Activated gamma-delta T cell (primary cell): Measurements from ENCODE around the gene NEDD4L.

Source experiments
- DNase-seq: peaks from one replicate; lab custom pipeline; 2025; lab: John Stamatoyannopoulos, UW

NEDD4L gene

DNA sequence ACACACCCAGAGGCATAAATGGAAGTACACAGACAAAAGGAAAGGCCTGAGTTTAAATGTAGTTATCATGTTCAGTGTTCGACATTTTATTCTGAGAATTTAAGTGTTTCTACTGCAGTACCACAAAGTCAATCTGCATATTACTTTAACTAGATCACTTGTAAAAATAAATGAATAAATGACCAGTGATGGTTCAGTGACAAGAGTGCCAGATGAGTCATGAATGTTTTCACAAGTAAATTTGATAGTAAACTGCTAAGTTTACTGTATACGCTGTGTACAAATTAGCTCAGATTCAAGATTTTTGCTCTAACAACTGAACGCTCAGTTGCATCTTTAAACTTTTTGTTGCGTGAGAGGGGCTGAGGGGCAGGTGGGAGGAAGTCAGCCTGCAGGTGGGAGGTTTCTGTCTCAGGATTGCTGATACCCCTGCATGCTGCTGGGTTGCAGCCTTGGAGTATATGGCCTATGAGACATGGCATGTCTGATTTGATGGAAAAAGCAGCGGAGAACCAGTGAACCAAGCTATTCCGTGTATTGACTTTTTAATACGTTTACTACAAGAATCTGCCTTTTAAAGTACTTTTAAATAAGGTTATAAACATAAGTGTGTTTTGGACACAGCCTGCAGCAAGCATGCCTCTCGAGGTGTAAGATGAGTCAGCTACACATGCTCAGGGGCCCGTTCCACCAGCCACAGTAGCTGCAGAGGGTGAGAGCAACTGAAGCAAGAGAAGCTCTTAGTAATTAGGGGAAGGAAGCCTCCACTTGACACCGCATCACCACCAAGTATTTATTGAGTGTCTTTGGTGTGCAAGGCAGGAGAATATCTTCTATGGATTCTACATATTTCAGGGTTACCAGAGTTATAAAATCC lies 245.1 kb downstream of the NEDD4L start:
- DNase-seq = no peak

DNA sequence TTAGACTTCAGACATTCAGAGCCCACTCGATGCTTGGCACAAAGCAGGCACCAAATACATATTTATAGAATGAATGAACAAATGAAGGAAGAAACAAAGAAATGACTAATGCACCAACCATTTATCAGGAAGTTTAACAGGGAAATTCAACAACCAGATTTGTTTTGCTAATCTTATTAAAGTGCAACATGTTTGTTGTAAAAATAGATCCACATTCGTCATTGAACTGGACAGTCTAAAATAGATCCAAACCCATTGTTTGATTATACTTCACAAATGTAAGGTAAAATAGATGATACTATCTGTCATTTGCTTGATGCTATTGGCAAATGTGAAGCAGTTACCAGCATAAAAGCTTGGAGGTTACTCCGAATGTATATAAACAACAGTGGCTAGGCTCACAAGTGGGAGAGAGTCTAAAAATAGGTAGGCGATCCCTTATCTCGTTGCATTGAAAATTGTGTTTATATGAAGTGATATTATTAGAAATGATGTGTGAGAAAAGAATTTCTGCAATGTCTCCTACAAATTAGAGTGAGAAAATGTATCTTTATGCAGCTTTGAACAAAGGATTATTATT lies 246.2 kb downstream of the NEDD4L start:
- DNase-seq = no peak

DNA sequence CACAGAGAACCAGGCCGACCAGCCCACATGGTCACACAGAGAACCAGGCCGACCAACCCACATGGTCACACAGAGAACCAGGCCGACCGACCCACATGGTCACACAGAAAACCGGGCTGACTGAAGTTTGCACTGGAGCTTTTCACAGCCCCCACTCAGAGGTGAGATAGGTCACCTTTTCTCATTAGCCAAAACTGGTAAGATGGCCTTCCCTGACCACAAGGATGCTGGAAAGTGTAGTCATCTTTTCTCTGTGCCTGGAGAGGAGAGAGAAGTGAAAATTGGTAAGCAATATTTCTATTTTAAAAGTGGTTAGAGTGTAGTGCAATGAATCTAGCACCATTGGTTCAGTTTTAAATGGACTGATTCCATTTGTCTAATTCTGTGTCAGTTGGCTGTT lies 247.1 kb downstream of the NEDD4L start:
- no peak for DNase-seq

DNA sequence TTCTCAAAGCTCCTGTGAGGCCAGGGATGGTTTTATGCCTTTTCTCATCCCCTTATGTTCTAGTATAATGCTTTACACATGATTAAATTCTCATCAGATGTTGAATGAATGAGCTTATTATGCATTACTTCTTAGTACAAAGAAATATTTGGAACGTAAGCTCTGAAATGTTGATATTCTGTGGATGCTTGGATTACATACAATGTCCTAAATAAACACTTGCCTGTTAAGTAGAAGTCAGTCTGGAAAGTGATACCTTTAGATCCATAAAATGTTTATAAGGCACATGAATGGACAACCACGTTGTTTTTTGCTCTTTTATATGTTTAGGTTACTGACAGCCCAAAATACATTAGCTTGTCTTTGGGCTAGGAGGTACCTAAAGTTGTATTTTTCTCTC lies 248.6 kb downstream of the NEDD4L start:
- no peak for DNase-seq

DNA sequence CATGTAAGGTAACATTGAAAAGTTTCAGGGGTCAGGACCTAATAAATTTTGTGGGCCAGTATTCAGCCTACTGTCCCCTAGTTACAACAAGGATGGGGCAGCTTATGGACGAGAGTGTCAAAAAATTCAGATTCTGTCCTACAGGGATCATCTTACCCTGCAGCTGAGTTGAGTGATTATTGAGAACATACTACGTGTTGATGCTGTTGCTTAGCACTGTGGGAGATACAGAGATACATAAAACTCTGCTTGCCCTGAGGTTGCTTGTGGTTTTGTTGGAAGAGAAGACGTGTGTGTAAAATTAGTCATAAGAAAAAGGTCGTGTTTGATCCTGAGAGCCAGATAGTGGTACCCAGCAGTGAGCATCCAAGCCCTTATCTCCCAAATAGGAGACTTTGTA lies 253.2 kb downstream of the NEDD4L start:
- no peak for DNase-seq

DNA sequence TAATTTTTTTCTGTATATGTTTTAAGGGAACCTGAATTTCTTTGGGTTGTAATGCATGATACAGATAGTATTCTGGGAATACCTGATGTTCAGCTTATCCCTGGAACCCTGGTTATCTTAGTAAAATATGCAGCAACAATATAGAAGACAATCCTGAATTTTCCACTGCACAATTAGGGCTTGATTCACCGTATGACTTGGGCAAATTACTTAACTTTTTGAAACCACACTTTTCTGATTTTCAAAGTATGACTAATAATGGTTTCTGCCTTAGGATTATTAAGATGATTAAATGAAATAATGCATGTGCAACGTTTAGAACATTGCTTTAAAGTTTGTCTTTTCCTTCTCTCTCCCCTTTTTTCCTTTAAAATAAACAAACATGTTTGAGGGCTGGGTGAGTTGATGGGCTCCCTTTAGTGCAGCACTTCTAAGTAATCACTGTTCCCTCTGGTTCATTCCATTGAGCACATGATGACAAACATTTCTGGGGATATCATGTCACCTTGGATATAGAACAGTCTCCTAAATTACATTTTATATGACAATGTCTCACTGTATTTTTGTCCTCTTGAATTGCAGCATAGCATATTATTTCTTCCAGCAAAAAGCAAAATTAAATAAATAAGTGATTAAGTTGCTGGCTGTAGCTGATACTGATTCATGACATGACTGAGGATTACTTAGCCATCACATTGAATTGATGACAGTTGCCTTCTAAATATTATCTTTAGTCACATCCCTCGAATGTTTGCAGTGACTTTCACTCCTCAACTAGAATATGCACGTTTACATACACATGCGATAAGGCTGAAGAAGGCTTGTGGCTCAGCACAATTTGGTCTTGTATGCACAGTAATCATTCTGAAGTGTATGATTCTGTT lies 254.5 kb downstream of the NEDD4L start:
- no peak for DNase-seq

DNA sequence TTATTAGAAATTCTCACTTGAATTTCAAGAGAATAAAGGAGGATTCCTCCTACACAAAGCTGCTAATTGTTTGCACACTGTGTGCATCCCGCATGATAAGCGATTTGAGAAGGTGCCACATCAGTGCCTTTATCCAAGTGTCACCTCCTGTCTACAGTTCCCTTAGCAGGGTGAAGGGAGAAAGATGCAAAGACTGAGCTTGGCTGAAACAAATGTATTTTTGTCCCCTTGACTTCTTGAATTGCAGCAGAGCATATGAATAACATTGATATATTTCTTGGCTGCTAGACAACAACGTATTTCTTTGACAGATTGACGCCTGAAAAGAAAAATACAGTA lies 255.1 kb downstream of the NEDD4L start:
- no peak for DNase-seq

DNA sequence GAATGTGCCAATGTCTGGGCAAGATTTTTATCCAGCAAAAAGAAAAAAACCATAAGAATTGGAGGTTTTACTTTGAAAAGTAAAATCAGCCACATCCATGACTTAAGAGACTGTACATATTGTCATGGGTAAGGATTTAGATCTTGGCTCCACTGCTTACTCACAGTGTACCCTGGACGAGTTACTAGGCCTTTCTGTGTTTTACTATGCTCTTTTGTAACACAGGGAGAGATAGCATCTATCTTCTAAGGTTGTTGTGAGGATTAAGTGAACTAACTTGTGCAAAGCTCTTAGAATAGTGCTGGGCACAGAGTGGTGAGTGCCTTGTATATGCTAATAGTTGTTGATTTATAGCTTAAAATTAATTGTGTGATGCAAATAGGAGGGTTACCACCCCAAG lies 255.9 kb downstream of the NEDD4L start:
- DNase-seq = no peak

DNA sequence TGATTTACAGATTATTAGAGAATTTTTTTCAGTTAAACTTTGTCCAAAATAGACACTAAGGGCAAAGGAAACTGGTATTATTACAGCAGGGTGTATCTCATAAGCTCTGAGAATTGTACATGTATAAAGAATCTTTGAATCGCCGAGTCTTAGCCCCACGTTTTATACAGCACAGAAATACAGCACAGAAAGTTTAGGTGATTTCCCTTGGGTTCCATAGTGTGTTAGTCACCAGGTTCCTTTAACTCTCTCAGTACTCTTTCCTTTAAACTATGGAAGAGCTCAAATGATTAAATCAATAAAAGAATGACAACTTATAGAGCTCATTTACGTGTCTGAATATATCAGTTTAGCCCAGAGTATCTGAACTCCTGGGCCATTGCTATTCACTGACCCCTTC lies 256.8 kb downstream of the NEDD4L start:
- no peak for DNase-seq

DNA sequence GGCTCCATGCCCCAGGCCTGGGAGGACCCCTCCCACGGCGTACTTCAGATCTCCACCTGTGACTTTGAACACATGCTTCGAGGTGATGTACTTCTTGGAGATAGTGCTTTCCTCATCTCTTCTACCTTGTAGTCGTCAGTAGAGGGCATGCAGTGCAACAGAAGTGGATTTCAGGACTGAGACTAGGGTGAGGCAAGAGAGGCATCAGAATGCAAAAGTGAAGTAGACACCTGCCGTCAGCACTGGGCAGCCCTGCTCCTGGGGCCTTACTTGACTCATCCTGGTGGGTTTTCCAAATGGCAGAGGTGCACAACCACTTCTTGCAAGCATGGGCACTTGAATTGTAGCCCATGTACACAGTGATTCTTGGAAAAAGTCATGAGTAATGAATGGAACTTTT lies 258.8 kb downstream of the NEDD4L start:
- DNase-seq = no peak

DNA sequence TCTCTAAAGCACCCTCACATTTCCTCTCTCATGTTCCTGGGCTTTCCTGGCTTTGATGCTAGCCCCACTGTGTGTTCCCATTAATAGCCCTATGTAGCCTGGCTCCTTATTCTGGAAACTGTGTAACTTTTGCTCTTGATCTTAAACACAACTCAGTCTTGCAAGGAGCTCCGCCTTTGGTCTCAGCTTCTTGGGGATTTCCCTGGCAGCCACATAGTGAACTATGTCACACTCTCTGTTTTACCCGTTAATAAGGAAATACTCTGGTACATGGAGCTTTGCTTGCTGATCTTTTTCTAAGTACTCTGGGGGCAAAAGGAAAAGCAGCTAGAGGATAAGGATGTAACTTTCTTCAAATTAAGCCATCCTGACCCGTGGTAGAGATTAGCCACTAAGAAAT lies 259.3 kb downstream of the NEDD4L start:
- no peak for DNase-seq

DNA sequence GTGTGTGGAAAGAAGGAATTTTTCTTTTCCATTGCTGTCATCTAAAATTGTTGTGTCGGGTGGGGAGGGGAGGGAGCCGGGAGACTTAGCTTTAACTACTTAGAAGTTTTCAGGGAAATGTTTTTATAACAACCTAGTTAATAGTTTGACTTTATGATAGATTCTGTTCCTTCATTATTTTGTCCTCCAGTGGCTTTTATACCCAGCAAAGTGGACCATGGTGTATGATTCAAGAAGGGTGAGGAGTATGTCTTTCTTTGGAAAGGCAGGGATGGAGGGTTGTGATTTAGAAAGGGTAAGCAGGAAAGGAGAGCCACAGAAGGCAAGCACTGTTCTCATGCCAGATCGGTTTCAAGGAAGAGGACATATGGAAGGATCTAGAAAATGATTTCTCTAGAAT lies 261.8 kb downstream of the NEDD4L start:
- no peak for DNase-seq

DNA sequence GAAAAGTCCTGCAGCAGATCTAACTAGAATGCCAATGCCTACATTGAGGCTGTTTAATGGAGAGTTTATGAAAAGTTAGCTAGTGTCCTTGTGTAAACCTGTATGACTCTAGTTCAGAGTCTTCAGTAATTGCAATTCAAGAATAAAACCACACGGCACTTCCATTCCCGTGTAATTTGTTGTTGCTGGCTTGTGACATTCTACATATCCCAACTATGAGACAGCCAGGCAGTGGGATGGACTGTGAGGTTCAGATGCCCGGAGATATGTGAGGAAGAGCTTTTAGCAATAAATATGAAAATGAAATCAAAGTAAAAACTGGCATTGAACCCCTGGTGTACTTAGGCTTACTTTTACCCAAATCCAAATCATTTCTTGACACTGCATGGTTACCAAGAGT lies 263.4 kb downstream of the NEDD4L start:
- no peak for DNase-seq

DNA sequence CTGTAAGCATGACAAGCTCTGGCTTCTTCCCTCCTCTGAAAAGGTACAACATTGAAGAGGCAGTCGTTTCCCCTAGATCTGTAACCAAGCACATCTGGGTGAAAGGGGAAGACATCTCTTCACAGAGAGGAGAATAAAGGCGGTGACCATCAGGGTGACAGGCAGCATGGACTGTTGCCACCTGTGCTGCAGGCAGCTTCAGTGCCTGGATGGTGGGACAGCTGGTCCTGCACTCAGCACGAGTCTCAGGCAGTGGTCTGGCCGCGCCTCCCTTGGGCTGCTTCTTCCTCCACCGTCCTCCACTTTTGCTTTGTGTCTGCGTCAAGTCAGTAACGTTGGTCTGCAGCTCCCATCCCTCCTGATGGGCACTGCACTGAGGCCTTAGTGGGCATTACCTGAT lies 264.4 kb downstream of the NEDD4L start:
- no peak for DNase-seq

DNA sequence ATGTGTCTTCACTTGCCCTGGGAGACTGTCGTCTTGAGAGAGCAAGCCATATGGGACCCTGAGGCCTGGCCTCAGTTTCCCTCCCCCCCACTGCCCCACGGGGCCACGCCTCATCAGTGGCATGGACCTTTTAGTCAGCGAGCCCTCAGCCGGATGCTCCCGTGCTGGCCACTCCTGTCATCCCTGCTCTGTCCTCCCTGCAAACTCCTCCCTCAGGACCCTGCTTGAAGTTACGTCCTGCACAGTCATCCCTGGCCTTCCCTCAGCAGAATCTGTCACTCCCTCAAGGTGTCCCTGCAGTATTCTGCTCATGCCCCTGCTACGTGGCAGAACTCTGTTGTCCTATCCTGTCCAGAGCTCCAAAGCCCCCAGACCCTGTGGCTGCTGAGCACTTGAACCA lies 265.1 kb downstream of the NEDD4L start:
- DNase-seq = no peak

DNA sequence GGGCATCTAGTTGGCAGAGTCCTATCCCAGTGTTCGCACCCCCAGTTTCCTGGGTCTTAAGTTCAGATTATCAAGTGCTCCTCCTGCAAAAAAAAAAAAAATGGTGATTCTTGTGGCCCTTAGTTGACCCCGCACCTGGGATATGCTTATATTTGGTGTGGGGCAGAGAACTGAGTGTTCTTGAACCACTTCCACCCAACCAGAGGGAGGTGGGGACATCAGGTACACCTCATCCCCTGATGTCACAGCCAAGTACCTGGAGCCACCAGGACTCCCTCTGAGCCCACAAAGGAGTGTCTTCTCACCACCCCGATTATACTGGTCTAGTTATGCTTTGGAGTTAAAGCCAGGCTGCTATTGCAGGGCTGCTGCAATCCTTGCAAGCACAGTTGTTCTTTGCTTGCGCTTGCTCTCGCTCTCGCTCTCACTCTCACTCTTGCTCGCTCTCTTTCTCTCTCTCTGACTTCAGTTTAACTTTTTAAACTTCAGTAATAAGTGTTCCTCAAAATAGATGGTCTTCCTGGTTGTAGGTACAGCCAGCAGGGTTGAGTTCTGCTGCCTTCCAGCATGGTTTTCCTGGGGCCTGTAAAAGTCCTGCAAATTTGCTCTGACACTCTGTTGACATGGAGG lies 265.7 kb downstream of the NEDD4L start:
- no peak for DNase-seq

DNA sequence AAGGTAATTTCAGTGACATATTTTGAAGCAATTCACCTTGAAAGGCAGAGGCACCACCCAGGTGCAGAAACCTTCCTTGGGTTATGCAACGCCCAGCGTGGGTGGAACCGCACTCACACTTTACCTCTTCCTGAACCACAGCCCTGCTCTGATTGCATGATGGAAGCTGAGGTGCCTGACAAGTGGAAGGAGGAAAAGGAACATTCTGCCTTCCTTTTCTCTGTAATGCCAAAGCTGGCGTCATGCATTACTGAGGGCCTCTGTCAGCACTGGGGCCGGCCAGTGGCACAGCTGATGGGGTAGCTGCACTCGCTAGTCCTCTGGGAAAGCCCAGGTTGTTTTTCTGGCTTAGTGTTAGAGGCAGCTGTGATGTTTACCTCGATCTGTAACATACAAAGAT lies 266.5 kb downstream of the NEDD4L start:
- DNase-seq = no peak

DNA sequence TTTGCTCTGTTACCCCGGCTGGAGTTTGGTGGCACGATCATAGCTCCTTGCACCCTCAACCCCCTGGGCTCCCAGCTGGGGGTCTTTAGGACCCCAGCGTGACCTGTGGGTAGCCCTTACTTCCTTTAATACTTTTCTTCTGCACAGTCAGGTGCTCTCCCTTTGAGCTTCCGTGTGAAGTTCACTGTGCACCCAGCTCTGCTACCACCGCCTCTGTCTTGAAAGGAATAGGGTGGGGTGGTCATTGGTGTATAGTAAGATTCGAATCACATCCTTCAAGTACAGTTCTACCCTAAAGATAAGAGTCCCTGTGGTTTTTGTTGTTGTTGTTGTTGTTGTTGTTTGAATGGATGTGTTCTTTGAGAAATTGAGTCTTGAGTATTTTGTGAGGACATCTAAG lies 267.4 kb downstream of the NEDD4L start:
- DNase-seq = no peak

DNA sequence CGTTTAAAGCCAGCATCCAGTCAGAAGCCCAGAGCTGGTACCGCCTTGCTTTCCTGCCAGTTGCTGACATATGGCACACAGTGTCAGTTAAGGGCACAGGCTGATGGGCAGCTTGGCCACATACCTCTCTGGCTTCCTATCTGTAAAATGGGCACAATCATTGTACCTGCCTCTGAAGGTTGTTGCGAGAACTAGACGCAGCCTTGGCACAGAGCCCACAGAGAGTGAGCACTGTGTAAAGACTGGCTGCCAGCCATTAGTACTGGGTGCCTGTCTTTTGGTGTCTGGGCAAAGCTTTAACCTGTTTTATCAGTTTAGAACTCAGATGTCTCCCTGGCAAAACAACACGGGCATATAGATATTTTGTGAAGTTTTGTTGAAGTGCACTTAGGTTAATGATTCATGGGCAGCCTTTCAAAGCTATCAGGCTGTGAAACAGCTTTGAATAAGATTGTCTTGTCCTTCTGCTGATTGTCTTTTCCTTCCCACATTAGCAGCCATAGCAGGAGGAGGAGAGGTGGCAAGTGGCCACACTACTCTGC lies 269.5 kb downstream of the NEDD4L start:
- DNase-seq = no peak

DNA sequence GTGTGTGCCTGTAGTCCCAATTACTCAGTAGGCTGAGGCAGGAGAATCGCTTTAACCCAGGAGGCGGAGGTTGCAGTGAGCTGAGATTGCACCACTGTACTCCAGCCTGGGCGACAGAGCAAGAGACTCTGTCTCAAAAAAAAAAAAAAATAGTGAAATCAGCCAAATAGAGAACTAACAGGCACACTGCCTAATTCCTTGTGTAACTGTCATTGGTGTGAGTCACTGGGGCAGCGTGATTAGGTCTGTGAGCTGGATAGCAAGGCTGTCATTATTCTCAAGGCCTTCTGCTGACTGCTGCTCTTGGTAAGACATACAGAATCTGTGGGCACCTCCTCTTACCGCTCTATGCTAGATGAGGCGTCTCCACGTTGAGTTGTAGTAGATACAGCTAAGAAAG lies 270.3 kb downstream of the NEDD4L start:
- no peak for DNase-seq

DNA sequence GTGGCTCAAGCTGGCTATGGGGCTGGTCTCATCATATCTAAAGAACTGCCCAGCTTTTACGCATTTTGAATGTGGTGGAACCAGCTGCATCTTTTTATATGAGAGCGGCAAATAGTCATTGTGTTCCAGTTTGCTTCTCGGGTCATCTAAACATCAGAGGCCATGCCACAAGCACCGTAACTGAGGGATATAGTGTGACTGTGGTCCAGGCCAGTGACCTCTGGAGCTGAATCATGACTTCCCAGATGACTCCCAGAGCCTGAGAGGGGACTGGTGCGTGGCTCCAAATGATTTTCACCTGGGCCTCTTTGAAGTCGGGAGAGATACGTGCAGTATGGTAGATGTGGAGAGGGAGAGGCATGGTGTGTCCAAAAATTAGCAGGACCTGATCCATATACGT lies 271.0 kb downstream of the NEDD4L start:
- no peak for DNase-seq

DNA sequence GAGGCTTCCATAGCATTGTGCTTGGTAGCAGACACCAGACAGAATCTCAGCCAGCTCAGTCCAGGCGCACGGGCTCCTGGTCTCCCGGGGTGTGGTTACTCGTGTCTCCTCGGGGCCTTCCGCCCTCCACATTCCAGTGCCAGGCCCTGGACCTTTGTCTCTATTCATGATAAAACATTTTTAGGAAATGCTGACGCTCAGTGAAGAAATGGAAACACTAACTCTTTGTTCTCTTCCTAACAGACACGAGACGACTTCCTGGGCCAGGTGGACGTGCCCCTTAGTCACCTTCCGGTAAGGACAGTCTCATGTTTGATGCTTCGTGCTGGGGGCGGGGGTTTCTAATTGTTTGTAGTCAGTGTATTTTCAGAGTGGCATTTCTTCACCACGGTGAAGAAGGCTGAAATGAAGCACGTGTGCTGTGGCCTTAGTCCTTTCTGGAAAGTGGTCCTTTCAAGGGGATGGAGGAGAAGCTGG lies 271.8 kb downstream of the NEDD4L start:
- no peak for DNase-seq
